Activated CD8-positive, alpha-beta memory T cell treated with anti-CD3 and anti-CD28 coated beads, Interleukin-2, amount 50 U/mL, for 1 hour (primary cell): ENCODE measurements around the gene CAND2.
"Not testable (repeated sequence)": the region's sequence is repeated elsewhere in the genome, so short reads cannot be mapped to it uniquely, and the experiment has no call there.

Source experiments
- DNase-seq: peaks from one replicate; pipeline ENCODE4 v3.0.0-alpha.2; 2020; ENCODE audit errors: extremely low read depth

The CAND2 gene

GRCh38 chr3:12831301-12831866 lies 34.9 kb downstream of the CAND2 start:
- no peak for DNase-seq

- DNase-seq: no peak
These were observed 36.1 kb downstream of the CAND2 start for GRCh38 chr3:12832350-12833221.

- no peak for DNase-seq
These were observed 37.0 kb downstream of the CAND2 start for GRCh38 chr3:12833222-12834161.

- no peak for DNase-seq
These were observed 38.7 kb downstream of the CAND2 start for GRCh38 chr3:12835052-12835665.

- DNase-seq: no peak
These were observed 41.0 kb downstream of the CAND2 start for GRCh38 chr3:12837295-12837986.

- DNase-seq: no peak
These were observed 41.9 kb downstream of the CAND2 start for GRCh38 chr3:12838179-12838965.

- DNase-seq: no peak
These were observed 42.9 kb downstream of the CAND2 start for GRCh38 chr3:12839156-12839946.

- not testable (repeated sequence) for DNase-seq
These were observed 43.7 kb downstream of the CAND2 start for GRCh38 chr3:12840148-12840547.

GRCh38 chr3:12840591-12841148 lies 44.2 kb downstream of the CAND2 start:
- DNase-seq: no peak

- DNase-seq: peak; percentile 65
These were observed 44.9 kb downstream of the CAND2 start, which contains the start of gene RPL32 for GRCh38 chr3:12841149-12841969. Gene RPL32 (minus strand): TSS chr3:12841565. CDS start chr3:12840237, 1,328 bp downstream.

- DNase-seq: no peak
These were observed 45.5 kb downstream of the CAND2 start for GRCh38 chr3:12841970-12842328.

- no peak for DNase-seq
These were observed 46.0 kb downstream of the CAND2 start for GRCh38 chr3:12842469-12842868.

- no peak for DNase-seq
These were observed 49.3 kb downstream of the CAND2 start for GRCh38 chr3:12845811-12846210.

GRCh38 chr3:12852201-12852600 lies 55.7 kb downstream of the CAND2 start:
- DNase-seq: no peak

GRCh38 chr3:12853847-12854246 lies 57.4 kb downstream of the CAND2 start:
- DNase-seq: not testable (repeated sequence)

- no peak for DNase-seq
These were observed 58.1 kb downstream of the CAND2 start for GRCh38 chr3:12854565-12854964.

GRCh38 chr3:12856626-12857025 lies 60.1 kb downstream of the CAND2 start:
- DNase-seq: no peak

GRCh38 chr3:12859840-12860239 lies 63.4 kb downstream of the CAND2 start:
- no peak for DNase-seq
